NCI-H2107 (cell line): Measurements from ENCODE around the gene WDTC1.
A peak's percentile ranks its signal among the peaks of the same experiment; 100 is the strongest.

Experiments used
- DNase-seq: peaks from one replicate; lab custom pipeline; 2025; lab: John Stamatoyannopoulos, UW

The WDTC1 gene

DNA sequence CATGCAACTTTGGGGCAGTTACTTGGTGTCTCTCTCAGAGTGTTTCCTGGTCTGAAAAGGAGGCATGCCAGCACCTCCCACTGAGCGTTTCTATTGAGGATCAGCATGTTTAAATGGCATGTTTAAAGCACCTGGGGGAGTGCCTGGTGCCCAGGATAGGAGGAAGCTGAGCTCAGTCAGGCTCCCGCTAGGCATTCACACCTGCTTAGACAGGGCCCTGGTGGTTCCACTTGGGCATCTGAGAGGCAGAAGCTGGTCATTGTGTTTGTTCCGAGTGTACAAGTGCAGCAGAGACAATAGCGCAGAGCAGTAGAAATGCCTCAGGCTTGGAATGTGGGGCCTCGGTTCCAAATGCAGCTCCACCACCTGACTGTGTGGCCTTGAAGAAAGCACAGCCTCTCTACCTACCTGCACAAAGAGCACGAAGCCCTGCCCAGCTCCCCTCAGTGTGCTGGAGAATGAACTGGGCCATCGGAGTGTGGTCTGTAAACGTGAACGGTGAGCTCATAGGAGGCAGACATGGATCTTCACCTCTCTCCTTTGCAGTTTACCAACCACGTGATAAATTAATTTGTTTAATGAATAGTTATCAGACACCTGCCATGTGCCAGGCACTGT lies 67.3 kb downstream of the WDTC1 start:
- peak; percentile 89 for DNase-seq

DNA sequence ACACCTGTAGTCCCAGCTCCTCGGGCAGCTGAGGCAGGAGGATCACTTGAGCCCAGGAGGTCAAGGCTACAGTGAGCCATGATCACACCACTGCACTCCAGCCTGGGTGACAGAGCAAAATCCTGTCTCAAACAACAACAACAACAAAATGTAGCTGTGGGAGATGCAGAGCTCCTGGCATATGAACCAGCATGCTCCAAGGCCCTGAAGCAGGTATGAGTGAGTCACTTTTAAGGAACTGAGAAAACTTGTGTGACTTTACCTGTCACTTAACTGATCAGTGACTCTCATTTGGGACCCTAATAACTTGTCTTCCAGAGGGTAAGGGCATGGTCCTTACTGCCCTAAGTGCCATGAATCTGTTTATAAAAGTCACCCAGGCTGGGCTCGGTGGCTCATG lies 68.2 kb downstream of the WDTC1 start:
- DNase-seq = no peak

DNA sequence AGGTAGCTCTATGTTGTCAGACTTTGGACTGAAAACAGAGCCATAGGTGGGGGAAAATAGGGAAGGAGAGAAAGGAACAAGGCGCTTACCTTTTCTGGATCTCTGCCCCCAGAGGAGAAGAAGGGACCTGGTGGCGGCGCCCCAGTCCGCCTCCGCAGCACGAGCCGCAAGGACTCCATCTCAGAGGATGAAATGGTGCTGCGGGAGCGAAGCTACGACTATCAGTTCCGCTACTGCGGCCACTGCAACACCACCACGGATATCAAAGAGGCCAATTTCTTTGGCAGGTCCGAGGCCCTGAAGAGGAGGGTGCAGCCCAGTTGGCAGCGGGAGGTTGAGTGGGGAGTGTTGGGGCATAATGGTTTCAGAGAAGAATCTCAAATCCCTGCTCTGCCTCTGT lies 69.1 kb downstream of the WDTC1 start:
- no peak for DNase-seq

DNA sequence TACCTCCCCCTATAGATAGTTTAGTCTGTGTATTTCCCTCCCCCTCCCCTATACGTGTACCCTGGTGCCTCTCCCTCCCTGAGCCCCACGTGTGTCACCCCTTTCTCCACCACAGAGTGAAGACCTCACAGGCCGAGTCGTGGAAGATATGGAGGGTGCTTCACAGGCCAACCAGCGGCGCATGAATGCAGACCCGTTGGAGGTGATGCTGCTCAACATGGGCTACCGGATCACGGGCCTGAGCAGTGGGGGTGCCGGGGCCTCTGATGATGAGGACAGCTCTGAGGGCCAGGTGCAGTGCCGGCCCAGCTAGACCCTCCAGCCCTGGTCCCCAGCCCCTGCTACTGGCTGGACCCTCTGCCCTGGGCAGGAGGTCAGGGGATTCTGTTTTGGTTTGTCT lies 71.6 kb downstream of the WDTC1 start:
- no peak for DNase-seq

DNA sequence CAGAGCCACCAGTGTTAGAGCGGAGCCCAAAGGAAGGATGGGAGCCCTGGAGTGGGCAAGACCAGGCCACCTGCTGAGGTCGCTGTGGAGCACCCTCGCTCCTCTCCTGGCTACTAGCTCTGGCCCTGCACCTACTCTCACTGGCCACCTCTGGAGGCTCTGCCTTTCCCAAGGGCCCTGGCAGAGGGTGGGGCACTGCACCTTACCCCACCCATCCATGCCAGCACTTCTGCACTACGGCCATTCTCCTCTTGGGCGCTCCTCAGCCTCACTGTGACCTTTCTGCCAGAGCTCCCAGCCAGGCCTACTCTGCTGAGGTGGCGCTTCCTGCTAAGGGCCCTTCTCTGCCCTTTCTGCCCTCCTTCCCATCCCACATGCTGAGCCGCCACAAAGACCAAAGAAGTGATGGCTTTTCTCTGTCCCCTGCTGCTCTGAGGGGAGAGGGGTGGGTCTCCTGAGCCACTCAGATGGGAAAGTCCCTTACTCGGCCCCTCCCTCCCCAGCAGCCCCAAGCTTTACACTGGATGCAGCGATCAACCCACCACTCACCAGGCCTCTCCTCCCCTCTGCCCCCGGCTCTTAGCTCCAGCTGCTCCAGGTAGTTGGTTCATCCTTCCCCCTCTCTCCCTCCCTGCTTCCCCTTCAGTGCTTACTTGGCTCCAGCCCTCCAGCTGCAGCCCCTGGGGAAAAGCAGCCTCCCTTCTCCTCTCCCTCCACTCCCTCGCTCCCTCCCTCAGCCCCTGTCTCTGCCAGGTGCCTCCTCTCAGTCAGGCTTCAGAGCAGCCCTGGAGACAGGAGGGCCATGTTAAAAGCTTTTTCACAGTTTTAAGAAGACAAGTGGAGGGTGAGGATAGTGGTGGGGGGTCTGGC lies 72.7 kb downstream of the WDTC1 start:
- peak; percentile 66 for DNase-seq

DNA sequence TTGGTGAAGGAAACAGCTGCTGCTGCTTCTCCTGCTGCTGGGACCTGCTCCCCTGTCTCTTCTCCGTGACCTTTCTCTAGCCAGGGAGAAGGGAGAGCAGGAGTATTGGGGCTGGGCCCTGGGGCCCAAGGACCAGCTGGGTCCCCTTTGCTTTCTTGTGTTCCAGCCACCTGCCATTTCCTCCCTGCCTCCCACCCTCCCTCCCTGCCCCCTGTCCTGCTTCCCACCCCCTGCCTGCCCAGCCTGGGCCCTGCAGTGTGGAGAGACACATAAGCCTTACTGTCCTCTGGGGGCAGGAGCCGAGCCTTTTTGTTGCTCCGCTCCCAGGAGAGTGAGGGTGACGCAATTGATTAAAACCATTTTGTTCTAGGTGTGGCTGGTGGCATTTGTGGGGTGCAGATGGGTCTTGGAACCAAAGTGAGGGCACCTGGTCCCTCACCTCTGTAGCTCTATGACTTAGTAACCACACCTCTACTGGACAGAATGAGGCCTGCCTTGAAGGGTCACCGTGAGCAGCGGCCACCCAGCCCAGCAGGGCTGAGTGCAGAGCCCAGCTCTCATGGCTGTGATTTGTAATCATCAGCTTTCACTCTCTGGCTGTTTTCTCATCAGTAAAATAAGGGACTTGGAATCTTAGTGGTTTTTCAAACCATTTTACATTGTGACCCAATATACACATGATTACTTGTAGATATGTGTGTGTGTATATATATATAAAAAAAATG lies 73.6 kb downstream of the WDTC1 start:
- peak; percentile 58 for DNase-seq

DNA sequence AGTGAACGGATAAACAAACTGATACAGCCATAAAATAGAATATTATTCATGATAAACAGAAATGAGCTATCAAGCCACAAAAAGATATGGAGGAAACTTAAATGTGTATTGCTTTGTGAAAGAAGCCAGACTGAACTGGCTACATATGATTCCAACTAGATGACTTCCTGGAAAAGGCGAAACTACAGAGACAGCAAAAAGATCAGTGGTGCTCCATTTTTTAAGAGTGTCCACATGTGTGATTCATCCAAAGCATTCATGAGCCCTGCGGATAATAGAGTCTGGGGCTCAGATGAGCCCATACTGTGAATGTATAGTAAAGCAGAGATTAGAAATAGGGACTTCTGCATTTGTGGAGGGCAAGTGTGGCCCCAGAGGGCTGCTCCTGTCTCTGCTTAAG lies 79.7 kb downstream of the WDTC1 start:
- no peak for DNase-seq

DNA sequence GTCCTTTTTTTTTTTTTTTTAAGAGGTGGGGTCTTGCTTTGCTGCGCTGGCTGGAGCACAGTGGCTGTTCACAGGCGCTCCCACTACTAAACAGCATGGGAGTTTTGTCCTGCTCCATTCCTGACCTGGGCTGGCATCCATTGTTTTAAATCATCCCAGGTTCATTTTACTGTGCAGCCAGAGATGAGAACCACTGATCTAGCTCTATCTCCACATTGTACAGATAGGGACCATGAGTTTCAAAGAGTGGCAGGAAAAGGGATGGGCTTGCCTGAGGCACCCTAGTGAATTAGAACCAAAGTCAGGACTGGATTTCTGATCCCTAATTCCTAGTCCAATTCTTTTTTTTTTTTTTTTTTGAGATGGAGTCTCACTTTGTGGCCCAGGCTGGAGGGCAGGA lies 80.3 kb downstream of the WDTC1 start:
- no peak for DNase-seq

DNA sequence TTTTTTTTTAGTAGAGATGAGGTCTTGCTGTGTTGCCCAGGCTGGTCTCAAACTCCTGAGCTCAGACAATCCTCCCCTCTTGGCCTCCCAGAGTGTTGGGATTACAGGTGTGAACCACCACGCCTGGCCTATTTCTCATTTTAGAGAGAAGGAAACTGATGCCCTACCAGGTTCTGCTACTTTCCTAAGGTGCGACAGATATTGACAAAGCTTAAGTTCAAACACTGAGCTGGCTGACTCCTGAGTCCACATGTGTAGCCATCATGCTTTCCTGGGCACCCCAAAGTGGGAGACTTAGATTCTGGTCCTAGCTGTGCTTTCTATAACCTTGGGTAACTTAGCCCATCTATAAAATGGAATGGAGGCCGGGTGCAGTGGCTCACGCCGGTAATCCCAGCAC lies 82.4 kb downstream of the WDTC1 start:
- DNase-seq = no peak

DNA sequence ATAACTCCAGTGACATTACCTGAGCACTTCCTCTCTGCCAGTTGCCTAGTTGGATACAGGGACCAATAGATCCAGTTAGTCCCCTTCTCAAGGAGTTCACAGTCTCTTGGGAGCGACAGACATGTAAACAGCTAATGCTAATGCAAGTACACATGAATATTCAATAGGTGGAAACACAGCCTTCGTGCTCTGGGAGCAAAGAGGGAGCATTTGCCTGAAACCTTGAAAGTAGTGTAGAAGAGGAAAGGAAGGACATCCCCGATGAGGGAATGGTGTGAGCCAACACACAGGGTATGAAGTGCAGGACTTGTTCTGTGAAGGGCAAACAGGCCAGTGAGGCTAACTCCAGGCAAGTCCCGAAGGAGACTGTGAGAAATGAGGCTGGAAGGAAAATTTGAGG lies 83.7 kb downstream of the WDTC1 start:
- no peak for DNase-seq

DNA sequence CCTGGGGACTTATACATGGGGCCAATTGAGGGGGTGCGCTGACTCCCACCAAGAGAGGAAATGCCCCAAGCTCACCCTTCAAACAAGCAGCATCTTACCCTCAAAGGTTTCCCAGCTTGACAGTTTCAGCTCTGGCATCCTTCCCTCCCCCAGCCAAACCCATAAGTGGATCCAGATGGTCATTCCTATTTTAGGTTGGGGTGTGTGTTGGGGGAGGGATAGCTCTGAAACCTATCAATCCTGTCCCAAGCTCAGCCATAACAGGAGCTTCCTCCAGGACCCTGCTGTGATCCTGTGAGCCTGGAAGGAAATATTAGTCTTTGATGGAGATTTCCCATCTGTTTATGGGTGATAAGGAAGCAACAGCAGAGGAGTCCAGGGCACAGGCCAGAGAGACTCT lies 84.2 kb downstream of the WDTC1 start:
- DNase-seq = no peak

DNA sequence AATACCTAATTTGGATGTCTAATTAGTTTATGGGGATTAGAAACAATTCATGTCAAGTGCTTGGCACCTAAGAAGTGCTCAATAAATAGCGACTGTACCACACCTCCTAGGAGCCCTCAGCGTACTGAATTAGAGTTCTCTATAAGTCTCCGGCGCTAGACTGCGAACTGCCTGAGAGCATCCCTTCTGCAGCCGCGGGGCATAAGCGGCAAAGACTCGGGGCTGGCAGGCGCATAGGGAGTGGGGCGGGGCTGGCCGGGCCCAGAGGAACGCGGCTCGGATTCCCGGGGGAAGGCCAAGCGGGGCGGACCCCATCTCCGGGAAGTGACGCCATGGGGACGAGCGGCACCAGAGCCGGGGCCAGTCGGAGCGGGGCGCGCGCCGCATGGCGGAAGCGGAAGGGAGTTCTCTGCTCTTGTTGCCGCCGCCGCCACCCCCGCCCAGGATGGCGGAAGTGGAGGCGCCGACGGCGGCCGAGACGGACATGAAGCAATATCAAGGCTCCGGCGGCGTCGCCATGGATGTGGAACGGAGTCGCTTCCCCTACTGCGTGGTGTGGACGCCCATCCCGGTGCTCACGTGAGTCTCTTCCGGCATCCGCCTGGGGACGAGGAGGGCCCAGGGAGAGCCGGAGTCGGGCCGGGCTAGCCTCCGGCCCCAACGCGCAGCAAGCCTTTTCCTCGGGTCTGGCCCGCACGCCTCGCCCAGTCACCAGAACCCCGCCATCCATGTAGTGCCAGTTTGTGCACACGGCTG lies 87.6 kb downstream of the WDTC1 start, which contains the start of gene TMEM222:
Gene TMEM222, plus strand, starts transcription at position 351 of the 756 bp plus-strand sequence. Its CDS starts 35 bp downstream, at position 386.
- peak; percentile 97 for DNase-seq

DNA sequence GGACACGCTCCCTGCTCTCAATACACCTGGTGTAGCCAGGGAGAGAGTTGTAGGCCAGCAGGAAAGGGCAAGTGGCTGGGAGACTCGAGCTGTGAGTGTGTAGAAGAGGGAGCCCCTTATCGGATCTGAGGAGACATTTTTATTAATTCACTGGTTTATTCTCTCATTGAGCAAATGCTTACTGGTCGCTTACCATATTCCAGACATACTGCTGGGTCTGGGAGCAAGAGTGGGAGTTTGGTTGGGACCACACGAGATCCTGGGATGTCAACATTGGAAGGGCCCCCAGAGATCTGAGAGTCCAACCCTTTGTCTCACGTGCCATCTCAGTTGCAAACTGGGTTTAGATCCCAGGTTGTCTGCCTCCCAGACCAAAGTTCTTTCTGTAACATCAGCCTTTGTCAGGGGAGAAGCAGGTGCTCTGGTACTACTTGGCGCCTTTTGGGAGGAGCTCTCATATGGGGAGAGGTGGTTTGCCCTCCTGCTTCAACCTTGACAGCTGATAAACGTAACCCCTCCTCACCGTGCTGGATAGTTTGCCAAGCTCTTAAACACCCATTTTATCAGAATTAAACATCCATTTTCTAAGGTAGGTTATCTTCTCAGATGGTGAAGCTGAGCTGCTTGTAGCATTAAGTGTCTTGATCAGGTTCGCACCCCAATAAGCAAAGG lies 88.3 kb downstream of the WDTC1 start:
- DNase-seq = no peak

DNA sequence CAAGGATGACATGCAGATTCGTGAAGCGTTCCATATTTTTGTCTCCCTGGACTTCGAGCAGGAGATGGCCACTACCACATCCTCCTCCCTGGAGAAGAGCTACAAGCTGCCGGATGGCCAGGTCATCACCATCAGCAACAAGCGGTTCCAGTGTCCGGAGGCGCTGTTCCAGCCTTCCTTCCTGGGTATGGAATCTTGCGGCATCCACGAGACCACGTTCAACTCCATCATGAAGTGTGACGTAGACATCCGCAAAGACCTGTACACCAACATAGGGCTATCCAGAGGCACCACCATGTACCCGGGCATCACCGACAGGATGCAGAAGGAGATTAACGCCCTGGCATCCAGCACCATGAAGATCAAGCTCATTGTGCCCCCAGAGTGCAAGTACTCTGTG lies 90.9 kb downstream of the WDTC1 start:
- DNase-seq = no peak

DNA sequence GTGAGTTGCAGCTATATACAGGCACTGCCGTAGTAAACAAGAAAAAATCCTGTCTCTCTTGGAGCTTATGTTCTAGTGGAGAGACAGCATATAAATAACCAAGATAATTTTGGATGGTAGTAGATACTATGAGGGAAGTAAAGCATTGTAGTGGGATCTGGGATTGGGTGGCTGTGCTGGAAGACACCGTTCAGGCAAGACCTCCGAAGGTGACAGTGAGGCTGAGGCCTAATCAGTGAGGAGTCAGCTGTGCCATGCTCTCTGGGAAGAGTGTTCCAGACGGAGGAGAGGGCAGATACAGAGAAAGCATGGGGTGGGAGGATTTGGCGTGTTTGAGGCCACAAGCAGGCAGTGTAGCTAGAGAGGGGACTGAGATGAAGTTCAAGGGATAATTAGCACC lies 93.5 kb downstream of the WDTC1 start:
- no peak for DNase-seq

DNA sequence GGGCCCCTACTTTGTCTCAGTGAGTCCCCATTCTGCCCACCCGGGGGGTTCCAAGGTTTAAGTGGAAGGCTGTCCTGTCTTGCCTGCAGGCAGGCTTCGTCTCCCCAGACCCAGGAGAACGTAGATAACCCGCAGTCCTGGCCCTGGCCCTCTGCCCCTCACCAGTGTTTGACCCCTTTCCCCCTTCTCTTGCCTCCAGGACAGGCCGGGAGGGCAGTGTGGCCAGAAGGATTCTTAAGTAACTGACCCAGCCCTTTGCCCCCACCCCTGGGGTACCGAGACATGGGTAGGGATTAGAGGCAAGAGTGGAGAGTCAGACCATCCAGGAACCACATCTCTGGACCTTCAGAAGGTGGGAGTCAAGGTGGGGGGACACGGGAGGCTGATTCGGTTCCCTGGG lies 96.4 kb downstream of the WDTC1 start:
- DNase-seq = no peak

DNA sequence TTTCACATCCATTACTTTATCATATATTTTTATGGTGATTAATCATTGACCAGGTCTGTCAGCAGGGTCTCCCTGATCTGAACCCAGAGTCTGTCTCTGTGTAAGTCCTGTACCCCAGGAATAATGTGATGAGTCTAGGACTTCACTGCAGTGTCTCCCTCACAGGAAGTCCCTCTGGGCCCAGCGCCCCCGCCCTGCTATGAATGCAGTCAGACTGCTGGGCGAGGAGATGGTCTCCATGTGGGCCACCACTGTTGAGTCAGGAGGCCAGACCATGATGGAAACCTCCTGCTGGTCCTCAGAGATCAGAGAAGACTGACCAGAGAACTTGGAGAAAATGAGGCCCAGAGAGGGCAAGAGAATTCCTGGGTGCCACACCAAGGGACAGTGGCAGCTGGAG lies 97.0 kb downstream of the WDTC1 start:
- no peak for DNase-seq

DNA sequence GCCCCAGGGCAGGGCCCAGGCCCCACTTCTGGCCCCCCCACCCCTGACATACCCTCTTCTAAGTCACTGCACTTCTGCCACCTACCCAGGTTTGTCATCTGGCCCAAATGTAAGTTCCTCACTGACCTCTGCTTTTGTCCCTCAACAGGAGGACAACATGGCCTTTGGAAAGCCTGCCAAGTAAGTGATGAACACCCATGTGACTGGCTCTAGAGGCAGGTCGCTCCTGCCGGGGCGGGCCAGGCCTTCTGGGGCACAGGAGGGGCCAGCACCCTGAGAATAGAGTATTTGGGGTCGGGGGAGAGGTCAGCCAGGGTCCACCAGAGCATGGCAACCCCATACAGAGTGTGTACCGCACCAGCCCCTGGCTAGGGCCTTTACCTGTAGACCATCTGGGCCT lies 97.5 kb downstream of the WDTC1 start:
- DNase-seq = no peak

DNA sequence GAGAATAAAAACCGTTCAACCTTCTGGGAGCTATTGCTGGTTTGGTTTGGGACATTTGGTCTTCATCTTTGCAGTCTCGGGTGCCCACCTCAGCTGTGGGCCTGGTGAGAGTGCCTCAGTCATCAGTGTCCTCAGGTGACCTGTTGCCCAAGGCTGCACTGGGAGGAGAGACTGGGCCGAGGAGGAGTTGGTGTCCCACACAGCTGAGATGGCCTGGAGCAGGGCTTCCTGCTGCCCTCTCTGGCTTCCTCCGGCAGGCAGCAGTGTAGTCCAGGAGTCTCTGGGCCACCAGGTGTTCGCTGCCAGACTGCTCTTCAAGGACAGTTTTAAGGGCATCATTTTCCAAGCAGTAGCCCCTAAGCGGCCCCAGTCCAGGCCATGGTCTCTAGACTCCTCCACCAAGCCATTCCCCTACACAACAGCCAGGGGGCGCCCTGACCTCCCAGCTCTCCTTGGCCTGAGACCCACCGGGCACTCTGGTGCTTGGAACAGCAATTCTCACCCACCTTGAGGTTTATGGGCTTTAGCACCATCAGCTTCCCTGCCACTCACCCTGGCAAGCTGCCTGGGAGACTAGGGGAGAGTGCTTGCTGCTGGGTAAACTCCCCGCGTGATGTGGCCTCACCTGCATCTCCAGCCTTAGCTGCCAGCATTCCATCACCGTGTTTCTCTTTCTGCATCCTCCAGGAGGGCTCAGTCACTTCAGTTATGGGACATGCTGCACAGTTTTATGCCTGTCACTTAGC lies 98.3 kb downstream of the WDTC1 start:
- DNase-seq = no peak

DNA sequence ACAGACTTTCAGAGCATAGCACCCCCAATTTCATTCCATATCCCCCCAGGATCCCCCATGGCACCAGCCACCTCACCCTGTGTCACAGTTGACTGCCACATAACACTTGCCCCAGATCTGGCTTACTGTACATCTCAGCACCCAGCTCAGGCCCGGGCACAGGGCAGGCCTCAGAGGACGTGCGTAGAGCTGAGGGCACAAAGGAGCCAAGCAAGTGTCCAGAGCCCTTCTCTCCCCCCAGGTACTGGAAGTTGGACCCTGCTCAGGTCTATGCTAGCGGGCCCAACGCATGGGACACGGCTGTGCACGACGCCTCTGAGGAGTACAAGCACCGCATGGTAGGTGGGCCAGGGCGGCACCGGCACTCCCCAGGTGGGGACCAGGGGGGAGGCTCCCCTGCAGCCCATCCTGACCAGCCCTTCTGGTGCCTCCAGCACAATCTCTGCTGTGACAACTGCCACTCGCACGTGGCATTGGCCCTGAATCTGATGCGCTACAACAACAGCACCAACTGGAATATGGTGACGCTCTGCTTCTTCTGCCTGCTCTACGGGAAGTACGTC lies 99.4 kb downstream of the WDTC1 start:
- no peak for DNase-seq
